ENCODE results near the gene TBCCD1. TPM values are rescaled to one million over a fixed set of nuclear protein-coding genes. Genes with fewer than 3 reads are reported as not detected.

TBCCD1 gene
- total RNA-seq, 1 donor, result 15.6 TPM

GRCh38 chr3:186517218-186517617, 49.9 kb downstream of the TBCCD1 start:
- DNase-seq (ENCODE audit: insufficient read length, low spot score, missing footprints), result no peak
- Histone ChIP-seq H3K4me2 (ENCODE audit: insufficient read depth, low read length) (no peak overlapping the region), H3K4me1 (ENCODE audit: insufficient read depth, low read length) (no peaks in the 10 kb centered on the region), H4K20me1 (ENCODE audit: insufficient read depth, low read length) (no peaks in the 10 kb centered on the region), H3K27ac (ENCODE audit: low read depth, low read length) (no peak overlapping the region), H3K36me3 (ENCODE audit: insufficient read depth, low read length) (no peaks in the 10 kb centered on the region), H2AFZ (ENCODE audit: low read length) (no peak overlapping the region), H3K27me3 (ENCODE audit: insufficient read depth, low read length) (peaks cover 26% of the 10 kb centered on the region), H3K9me3 (ENCODE audit: low read depth, low read length) (no peaks in the 10 kb centered on the region), H3K79me2 (ENCODE audit: insufficient read depth, low read length) (no peaks in the 10 kb centered on the region), H3K4me3 (ENCODE audit: insufficient read depth, low read length) (no peak overlapping the region)
- TF ChIP-seq, protein P1, sequence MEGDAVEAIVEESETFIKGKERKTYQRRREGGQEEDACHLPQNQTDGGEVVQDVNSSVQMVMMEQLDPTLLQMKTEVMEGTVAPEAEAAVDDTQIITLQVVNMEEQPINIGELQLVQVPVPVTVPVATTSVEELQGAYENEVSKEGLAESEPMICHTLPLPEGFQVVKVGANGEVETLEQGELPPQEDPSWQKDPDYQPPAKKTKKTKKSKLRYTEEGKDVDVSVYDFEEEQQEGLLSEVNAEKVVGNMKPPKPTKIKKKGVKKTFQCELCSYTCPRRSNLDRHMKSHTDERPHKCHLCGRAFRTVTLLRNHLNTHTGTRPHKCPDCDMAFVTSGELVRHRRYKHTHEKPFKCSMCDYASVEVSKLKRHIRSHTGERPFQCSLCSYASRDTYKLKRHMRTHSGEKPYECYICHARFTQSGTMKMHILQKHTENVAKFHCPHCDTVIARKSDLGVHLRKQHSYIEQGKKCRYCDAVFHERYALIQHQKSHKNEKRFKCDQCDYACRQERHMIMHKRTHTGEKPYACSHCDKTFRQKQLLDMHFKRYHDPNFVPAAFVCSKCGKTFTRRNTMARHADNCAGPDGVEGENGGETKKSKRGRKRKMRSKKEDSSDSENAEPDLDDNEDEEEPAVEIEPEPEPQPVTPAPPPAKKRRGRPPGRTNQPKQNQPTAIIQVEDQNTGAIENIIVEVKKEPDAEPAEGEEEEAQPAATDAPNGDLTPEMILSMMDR (IDR thresholded peaks at IDR 0.05; ENCODE audit: extremely low read depth, low read depth, low read length), result no peak

DNA sequence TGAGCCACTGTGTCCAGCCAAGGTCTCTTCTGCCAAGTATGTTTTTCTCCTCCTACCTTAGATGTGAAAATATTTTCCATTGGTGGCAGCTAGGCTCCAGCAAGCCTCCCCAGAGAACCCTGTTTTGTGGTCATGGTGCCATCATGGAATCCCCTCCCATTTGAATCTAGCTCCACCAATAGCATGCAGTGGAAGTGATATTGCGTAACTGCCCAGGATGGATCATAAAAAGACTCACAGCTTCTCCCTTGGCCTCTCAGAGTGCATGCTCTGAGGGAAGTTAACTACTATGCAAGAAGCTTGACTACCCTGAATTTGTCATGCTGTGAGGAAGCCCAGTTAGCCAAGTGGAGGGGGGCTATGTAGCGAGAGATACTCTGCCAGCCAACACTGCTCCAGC, 50.5 kb downstream of the TBCCD1 start:
- Histone ChIP-seq H3K4me2 (ENCODE audit: insufficient read depth, low read length) (no peak overlapping the region), H3K4me3 (ENCODE audit: insufficient read depth, low read length) (no peak overlapping the region), H2AFZ (ENCODE audit: low read length) (no peak overlapping the region), H3K4me1 (ENCODE audit: insufficient read depth, low read length) (no peaks in the 10 kb centered on the region), H3K27ac (ENCODE audit: low read depth, low read length) (no peak overlapping the region), H3K79me2 (ENCODE audit: insufficient read depth, low read length) (no peaks in the 10 kb centered on the region), H4K20me1 (ENCODE audit: insufficient read depth, low read length) (no peaks in the 10 kb centered on the region), H3K9me3 (ENCODE audit: low read depth, low read length) (no peaks in the 10 kb centered on the region), H3K27me3 (ENCODE audit: insufficient read depth, low read length) (peaks cover 29% of the 10 kb centered on the region), H3K36me3 (ENCODE audit: insufficient read depth, low read length) (no peaks in the 10 kb centered on the region)
- DNase-seq (ENCODE audit: insufficient read length, low spot score, missing footprints), result no peak
- TF ChIP-seq, protein P1 (IDR thresholded peaks at IDR 0.05; ENCODE audit: extremely low read depth, low read depth, low read length), result no peak

DNA sequence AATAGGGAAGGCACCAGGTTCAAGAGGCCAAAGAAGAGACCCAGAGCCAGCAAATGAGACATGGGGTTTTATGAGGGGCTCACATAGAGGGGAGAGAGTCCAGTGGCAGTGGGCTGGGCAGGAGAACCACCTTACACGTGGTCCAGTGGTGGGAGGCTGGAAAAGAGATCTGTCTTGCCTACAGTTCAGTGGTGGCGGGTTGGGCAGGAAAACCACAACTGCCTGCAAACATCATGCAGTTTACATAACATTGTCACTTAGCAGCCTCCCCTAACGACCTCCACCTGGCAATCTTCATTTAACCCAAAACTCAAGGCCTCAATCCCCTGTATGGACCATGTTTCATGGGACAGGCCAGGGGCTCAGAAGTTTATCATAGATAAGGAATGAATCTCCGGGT, 52.0 kb downstream of the TBCCD1 start:
- Histone ChIP-seq H3K4me2 (ENCODE audit: insufficient read depth, low read length) (no peak overlapping the region), H3K9me3 (ENCODE audit: low read depth, low read length) (no peaks in the 10 kb centered on the region), H3K36me3 (ENCODE audit: insufficient read depth, low read length) (no peaks in the 10 kb centered on the region), H4K20me1 (ENCODE audit: insufficient read depth, low read length) (no peaks in the 10 kb centered on the region), H2AFZ (ENCODE audit: low read length) (no peak overlapping the region), H3K4me3 (ENCODE audit: insufficient read depth, low read length) (no peak overlapping the region), H3K79me2 (ENCODE audit: insufficient read depth, low read length) (no peaks in the 10 kb centered on the region), H3K4me1 (ENCODE audit: insufficient read depth, low read length) (no peaks in the 10 kb centered on the region), H3K27ac (ENCODE audit: low read depth, low read length) (no peak overlapping the region), H3K27me3 (ENCODE audit: insufficient read depth, low read length) (peaks cover 34% of the 10 kb centered on the region)
- TF ChIP-seq, protein P1 (IDR thresholded peaks at IDR 0.05; ENCODE audit: extremely low read depth, low read depth, low read length), result no peak
- DNase-seq (ENCODE audit: insufficient read length, low spot score, missing footprints), result no peak

- H3K79me2 ChIP-seq (ENCODE audit: insufficient read depth, low read length), result no peaks in the 10 kb centered on the region
- TF ChIP-seq, protein P1 (IDR thresholded peaks at IDR 0.05; ENCODE audit: extremely low read depth, low read depth, low read length), result peak; percentile 35
Measured at GRCh38 chr3:186514296-186515002, 52.7 kb downstream of the TBCCD1 start.

More at GRCh38 chr3:186514296-186515002, 52.7 kb downstream of the TBCCD1 start:
- peaks cover 36% of the 10 kb centered on the region for H3K27me3 ChIP-seq (ENCODE audit: insufficient read depth, low read length)
- no peaks in the 10 kb centered on the region for H3K36me3 ChIP-seq (ENCODE audit: insufficient read depth, low read length)
- no peak overlapping the region for H3K4me3 ChIP-seq (ENCODE audit: insufficient read depth, low read length)
- no peaks in the 10 kb centered on the region for H3K9me3 ChIP-seq (ENCODE audit: low read depth, low read length)
- no peak overlapping the region for H3K27ac ChIP-seq (ENCODE audit: low read depth, low read length)
- no peak overlapping the region for H2AFZ ChIP-seq (ENCODE audit: low read length)
- H3K4me2 ChIP-seq (ENCODE audit: insufficient read depth, low read length), result no peak overlapping the region
- no peak for DNase-seq (ENCODE audit: insufficient read length, low spot score, missing footprints)
- H4K20me1 ChIP-seq (ENCODE audit: insufficient read depth, low read length), result no peaks in the 10 kb centered on the region
- H3K4me1 ChIP-seq (ENCODE audit: insufficient read depth, low read length), result no peaks in the 10 kb centered on the region
